GM19238 (cell line): Measurements from ENCODE around the gene ACSL1.

Experiments
- DNase-seq: peaks from one replicate; pipeline ENCODE4 v3.0.0; 2011; ENCODE audit warnings: low spot score; ENCODE audit not compliant: insufficient read length

Gene ACSL1

GRCh38 chr4:184728858-184729257 lies 96.9 kb downstream of the ACSL1 start:
- DNase-seq: no peak

- DNase-seq: no peak
These were observed 98.3 kb downstream of the ACSL1 start for GRCh38 chr4:184727430-184727829.

- no peak for DNase-seq
These were observed 103.0 kb downstream of the ACSL1 start for GRCh38 chr4:184722798-184723197.

GRCh38 chr4:184721254-184721653 lies 104.5 kb downstream of the ACSL1 start:
- no peak for DNase-seq

- no peak for DNase-seq
These were observed 106.4 kb downstream of the ACSL1 start for GRCh38 chr4:184719407-184719806.

- no peak for DNase-seq
These were observed 110.2 kb downstream of the ACSL1 start for GRCh38 chr4:184715526-184715925.

- DNase-seq: no peak
These were observed 111.9 kb downstream of the ACSL1 start for GRCh38 chr4:184713887-184714286.

- no peak for DNase-seq
These were observed 113.4 kb downstream of the ACSL1 start for GRCh38 chr4:184712322-184712721.

- DNase-seq: no peak
These were observed 119.3 kb downstream of the ACSL1 start for GRCh38 chr4:184706453-184706852.

GRCh38 chr4:184705692-184706091 lies 120.1 kb downstream of the ACSL1 start:
- DNase-seq: no peak
